ENCODE results near the gene LIMS1. TPM values are rescaled to one million over a fixed set of nuclear protein-coding genes. Genes with fewer than 3 reads are reported as not detected.
A peak's percentile ranks its signal among the peaks of the same experiment; 100 is the strongest.
"Not testable (repeated sequence)": the region's sequence is repeated elsewhere in the genome, so short reads cannot be mapped to it uniquely, and the experiment has no call there.

The LIMS1 gene
- total RNA-seq, 1 donor from 2014 or later, result 39.8 TPM

DNA sequence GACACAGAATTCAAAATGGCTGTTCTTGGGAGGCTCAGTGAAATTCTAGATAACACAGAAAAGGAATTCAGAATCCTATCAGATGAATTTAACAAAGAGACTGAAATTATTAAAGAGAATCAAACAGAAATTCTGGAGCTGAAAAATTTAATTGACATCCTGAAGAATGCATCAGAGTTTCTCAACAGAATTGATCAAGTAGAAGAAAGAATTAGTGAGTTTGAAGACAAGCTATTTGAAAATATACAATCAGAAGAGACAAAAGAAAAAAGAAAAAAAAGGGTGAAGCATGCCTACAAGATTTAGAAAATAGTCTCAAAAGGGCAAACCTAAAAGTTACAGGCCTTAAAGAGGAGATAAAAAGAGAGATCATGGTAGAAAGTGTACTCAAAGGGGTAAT lies 173.0 kb downstream of the LIMS1 start:
- TF ChIP-seq, protein P1, sequence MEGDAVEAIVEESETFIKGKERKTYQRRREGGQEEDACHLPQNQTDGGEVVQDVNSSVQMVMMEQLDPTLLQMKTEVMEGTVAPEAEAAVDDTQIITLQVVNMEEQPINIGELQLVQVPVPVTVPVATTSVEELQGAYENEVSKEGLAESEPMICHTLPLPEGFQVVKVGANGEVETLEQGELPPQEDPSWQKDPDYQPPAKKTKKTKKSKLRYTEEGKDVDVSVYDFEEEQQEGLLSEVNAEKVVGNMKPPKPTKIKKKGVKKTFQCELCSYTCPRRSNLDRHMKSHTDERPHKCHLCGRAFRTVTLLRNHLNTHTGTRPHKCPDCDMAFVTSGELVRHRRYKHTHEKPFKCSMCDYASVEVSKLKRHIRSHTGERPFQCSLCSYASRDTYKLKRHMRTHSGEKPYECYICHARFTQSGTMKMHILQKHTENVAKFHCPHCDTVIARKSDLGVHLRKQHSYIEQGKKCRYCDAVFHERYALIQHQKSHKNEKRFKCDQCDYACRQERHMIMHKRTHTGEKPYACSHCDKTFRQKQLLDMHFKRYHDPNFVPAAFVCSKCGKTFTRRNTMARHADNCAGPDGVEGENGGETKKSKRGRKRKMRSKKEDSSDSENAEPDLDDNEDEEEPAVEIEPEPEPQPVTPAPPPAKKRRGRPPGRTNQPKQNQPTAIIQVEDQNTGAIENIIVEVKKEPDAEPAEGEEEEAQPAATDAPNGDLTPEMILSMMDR (IDR thresholded peaks at IDR 0.05), result no peak
- Histone ChIP-seq H3K27me3 (no peaks in the 10 kb centered on the region), H3K9me3 (peaks cover 0 to 8% of the 10 kb centered on the region in 2 donors), H3K27ac (no peak overlapping the region), H3K4me1 (no peaks in the 10 kb centered on the region), H3K36me3 (no peaks in the 10 kb centered on the region), H3K4me3 (no peak overlapping the region)
- no peak for DNase-seq (ENCODE audit: low spot score in 2 of 2)
- intact Hi-C loops (cut with DNase I), result no loop called here

DNA sequence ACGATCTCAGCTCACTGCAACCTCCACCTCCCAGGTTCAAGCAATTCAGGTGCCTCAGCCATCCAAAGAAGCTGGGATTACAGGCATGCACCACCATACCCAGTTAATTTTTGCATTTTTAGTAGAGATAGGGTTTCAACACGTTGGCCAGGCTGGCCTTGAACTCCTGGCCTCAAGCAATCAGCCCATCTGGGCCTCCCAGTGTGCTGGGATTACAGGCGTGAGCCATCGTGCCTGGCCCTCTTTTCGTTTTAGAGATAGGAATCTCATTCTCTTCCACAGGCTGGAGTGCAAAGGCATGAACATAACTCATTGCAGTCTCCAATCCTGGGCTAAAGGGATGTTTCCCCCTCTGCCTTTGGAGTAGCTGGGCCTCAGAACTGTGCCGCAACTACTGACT lies 182.7 kb downstream of the LIMS1 start:
- H3K4me3 ChIP-seq; H3K9me3 ChIP-seq; H3K27me3 ChIP-seq; H3K4me1 ChIP-seq; H3K27ac ChIP-seq; DNase-seq (ENCODE audit: low spot score in 2 of 2); H3K36me3 ChIP-seq: not testable (repeated sequence)
- intact Hi-C loops (cut with DNase I), result loop anchor here (5.0 to 10.0 kb wide), 2 partner anchors 35 to 122 kb away; no protein-coding TSS in a partner anchor

DNA sequence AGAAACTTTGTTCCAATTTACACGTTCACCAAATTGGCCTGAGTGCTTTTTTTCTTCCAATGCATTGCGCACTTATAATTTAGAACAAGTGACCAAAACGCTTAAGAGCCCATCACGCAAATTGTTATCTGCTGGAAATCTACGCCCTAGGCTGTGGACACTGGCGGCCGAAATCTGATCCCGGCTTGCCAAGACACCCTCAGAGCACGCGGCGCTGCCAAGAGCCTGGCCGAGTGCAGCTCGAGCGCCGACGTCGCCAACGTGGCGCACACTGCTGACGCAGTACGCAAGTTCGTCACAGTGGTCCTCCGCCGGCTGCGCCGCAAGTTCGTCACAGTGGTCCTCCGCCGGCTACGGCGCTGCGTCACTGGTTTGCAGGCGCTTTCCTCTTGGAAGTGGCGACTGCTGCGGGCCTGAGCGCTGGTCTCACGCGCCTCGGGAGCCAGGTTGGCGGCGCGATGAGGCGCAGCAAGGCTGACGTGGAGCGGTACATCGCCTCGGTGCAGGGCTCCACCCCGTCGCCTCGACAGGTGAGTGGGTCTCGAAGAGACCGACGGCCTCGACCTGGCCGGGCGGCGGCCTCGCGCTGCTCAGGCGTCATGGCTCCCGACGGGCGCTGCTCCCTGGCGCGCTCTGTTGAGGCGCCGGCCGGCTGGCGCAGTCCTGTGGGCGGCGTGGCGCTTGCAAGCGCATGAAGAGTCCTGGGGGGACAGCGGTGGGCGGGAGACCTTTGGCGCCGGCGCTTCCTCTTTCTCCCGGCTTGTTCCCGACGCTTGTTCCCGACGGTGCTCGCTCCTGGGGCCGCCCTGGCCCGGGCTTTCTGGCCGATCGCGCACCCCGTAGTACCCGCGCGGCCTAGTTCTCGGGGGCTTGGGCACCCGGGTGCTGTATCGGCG lies 185.1 kb downstream of the LIMS1 start, which contains the start of gene RANBP2:
Gene RANBP2, plus strand, starts transcription at position 334 of the 896 bp plus-strand sequence. Its CDS starts 125 bp downstream, at position 459.
- H3K4me3 ChIP-seq, result peak within 1 kb of the TSS; percentile 91 to 98
- H3K27ac ChIP-seq, result peak within 1 kb of the TSS; percentile 99 to 100
- TF ChIP-seq, protein P1 (IDR thresholded peaks at IDR 0.05), result no peak
- H3K36me3 ChIP-seq, result no peaks in the 10 kb centered on the region
- H3K9me3 ChIP-seq, result no peaks in the 10 kb centered on the region
- no peaks in the 10 kb centered on the region for H3K27me3 ChIP-seq
- H3K4me1 ChIP-seq, result peaks cover 0 to 7% of the 10 kb centered on the region in 2 donors
- DNase-seq (ENCODE audit: low spot score in 2 of 2), result peak; percentile 75 to 97
- intact Hi-C loops (cut with DNase I), result loop anchor here (5.0 to 10.0 kb wide), 2 partner anchors 37 to 125 kb away; no protein-coding TSS in a partner anchor

DNA sequence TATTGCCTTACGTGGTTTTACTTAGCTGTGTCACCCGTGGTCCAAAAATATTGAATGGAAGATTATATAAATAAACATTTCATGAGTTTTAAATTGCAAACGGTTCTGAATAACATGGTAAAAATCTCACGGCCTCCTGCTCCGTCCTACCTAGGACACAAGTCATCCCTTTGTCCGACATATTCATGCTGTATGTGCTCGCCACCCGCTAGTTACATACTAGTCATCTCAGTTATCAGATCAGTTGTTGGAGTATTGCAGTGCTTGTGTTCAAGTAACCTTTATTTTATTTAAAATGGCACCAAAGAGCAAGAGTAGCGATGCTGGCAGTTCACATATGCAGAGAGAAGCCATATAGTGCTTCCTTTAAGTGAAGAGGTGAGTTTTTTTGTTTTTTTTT lies 191.8 kb downstream of the LIMS1 start:
- H3K27me3 ChIP-seq; intact Hi-C loops (cut with DNase I); H3K36me3 ChIP-seq; H3K27ac ChIP-seq; DNase-seq (ENCODE audit: low spot score in 2 of 2); H3K9me3 ChIP-seq; H3K4me1 ChIP-seq; H3K4me3 ChIP-seq: not testable (repeated sequence)

DNA sequence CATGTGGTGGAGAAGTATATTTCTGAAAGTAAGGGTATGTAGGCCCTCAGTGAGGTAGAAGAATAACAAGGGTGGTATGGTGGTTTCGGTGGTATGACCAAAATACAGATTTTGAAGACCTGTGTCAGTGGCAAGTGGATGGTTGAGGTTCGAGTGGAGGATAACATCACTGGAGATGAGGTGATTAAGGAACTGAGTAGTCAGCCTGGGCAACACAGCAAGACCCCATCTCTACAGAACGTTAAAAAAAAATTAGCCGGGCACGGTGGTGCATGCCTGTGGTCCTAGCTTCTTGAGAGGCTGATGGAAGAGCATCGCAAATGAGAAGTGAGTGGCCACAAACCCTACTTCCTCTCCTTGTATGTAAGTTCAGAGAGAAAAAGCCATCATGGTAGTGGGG lies 200.4 kb downstream of the LIMS1 start:
- H3K27me3 ChIP-seq; H3K9me3 ChIP-seq; H3K4me3 ChIP-seq; intact Hi-C loops (cut with DNase I); DNase-seq (ENCODE audit: low spot score in 2 of 2); H3K4me1 ChIP-seq; H3K27ac ChIP-seq: not testable (repeated sequence)
- peaks cover 13 to 14% of the 10 kb centered on the region in 2 donors for H3K36me3 ChIP-seq

Other genes with a start within 250 kb of the LIMS1 start
- gene SULT1C2, start 245.6 kb upstream of the LIMS1 start, total RNA-seq, result not detected
- gene SULT1C4, start 156.5 kb upstream of the LIMS1 start, total RNA-seq, result 11.0 TPM
- 7.6 TPM for gene GCC2, start 85.3 kb upstream of the LIMS1 start, total RNA-seq
- 15.5 TPM for gene RANBP2, start 185.0 kb downstream of the LIMS1 start, total RNA-seq